ENCODE results near the gene GJA9.
"Not testable (repeated sequence)": the region's sequence is repeated elsewhere in the genome, so short reads cannot be mapped to it uniquely, and the experiment has no call there.

DNA sequence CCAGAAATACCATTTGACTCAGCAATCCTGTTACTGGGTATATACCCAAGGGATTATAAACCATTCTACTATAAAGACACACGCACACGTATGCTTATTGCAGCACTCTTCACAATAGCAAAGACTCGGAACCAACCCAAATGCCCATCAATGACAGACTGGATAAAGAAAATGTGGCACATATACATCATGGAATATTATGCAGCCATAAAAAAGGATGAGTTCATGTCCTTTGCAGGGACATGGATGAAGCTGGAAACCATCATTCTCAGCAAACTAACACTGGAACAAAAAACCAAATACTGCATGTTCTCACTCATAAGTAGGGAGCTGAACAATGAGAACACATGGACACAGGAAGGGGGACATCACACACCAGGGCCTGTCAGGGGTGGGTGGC is 36.3 kb downstream of the GJA9 start:
- not testable (repeated sequence) for TF ChIP-seq RFX5 (IDR thresholded peaks at IDR 0.05; ENCODE audit: low read depth, low read length); POLR2A (IDR thresholded peaks at IDR 0.05; ENCODE audit: low read depth, low read length); MAFK (IDR thresholded peaks at IDR 0.05; ENCODE audit: low read depth, low read length); FOS (IDR thresholded peaks at IDR 0.05; ENCODE audit: low read depth, low read length); RAD21 (IDR thresholded peaks at IDR 0.05; ENCODE audit: low read length); CHD1 (IDR thresholded peaks at IDR 0.05; ENCODE audit: low read depth, low read length); BHLHE40 (IDR thresholded peaks at IDR 0.05; ENCODE audit: low read depth, low read length); MXI1 (IDR thresholded peaks at IDR 0.05; ENCODE audit: borderline replicate concordance, low read depth, low read length); CEBPB (IDR thresholded peaks at IDR 0.05; ENCODE audit: low read depth, low read length); SMC3 (IDR thresholded peaks at IDR 0.05; ENCODE audit: low read depth, low read length); RCOR1 (IDR thresholded peaks at IDR 0.05; ENCODE audit: insufficient replicate concordance, low read length)
- TF ChIP-seq, protein P1, sequence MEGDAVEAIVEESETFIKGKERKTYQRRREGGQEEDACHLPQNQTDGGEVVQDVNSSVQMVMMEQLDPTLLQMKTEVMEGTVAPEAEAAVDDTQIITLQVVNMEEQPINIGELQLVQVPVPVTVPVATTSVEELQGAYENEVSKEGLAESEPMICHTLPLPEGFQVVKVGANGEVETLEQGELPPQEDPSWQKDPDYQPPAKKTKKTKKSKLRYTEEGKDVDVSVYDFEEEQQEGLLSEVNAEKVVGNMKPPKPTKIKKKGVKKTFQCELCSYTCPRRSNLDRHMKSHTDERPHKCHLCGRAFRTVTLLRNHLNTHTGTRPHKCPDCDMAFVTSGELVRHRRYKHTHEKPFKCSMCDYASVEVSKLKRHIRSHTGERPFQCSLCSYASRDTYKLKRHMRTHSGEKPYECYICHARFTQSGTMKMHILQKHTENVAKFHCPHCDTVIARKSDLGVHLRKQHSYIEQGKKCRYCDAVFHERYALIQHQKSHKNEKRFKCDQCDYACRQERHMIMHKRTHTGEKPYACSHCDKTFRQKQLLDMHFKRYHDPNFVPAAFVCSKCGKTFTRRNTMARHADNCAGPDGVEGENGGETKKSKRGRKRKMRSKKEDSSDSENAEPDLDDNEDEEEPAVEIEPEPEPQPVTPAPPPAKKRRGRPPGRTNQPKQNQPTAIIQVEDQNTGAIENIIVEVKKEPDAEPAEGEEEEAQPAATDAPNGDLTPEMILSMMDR (conservative IDR thresholded peaks at IDR 0.05; ENCODE audit: low read depth, low read length): not testable (repeated sequence)
- TF ChIP-seq, protein P2, sequence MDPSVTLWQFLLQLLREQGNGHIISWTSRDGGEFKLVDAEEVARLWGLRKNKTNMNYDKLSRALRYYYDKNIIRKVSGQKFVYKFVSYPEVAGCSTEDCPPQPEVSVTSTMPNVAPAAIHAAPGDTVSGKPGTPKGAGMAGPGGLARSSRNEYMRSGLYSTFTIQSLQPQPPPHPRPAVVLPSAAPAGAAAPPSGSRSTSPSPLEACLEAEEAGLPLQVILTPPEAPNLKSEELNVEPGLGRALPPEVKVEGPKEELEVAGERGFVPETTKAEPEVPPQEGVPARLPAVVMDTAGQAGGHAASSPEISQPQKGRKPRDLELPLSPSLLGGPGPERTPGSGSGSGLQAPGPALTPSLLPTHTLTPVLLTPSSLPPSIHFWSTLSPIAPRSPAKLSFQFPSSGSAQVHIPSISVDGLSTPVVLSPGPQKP (IDR thresholded peaks at IDR 0.05; ENCODE audit: borderline replicate concordance, low read depth, low read length): not testable (repeated sequence)
- TF ChIP-seq, protein P3, sequence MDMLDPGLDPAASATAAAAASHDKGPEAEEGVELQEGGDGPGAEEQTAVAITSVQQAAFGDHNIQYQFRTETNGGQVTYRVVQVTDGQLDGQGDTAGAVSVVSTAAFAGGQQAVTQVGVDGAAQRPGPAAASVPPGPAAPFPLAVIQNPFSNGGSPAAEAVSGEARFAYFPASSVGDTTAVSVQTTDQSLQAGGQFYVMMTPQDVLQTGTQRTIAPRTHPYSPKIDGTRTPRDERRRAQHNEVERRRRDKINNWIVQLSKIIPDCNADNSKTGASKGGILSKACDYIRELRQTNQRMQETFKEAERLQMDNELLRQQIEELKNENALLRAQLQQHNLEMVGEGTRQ (IDR thresholded peaks at IDR 0.05; ENCODE audit: low read depth, low read length): not testable (repeated sequence)
